Panc1 (cell line): ENCODE data around the gene FBXL22.

Experiments
- CTCF ChIP-seq: fragments of 450-650 bp; IDR thresholded peaks from 2 replicates; pipeline ENCODE4 v1.5.1; 2017; ENCODE audit warnings: mild to moderate bottlenecking
- POLR2AphosphoS5 ChIP-seq: IDR thresholded peaks from 2 replicates; pipeline ENCODE4 v1.6.1; 2012; ENCODE audit warnings: mild to moderate bottlenecking, low read depth, low read length, moderate library complexity
- REST ChIP-seq, 2 experiments: IDR thresholded peaks; 2 replicates each; pipeline ENCODE4 v1.6.1; 2011 to 2012; ENCODE audit warnings: low read depth in 2 of 2, control low read depth in 1 of 2, low read length in 1 of 2, mild to moderate bottlenecking in 1 of 2, moderate library complexity in 1 of 2; ENCODE audit not compliant: insufficient read depth in 1 of 2
- SIN3A ChIP-seq: IDR thresholded peaks from 2 replicates; pipeline ENCODE4 v1.6.1; 2012; ENCODE audit warnings: low read depth, mild to moderate bottlenecking, low read length, moderate library complexity, borderline replicate concordance; ENCODE audit not compliant: insufficient read depth
- TCF7L2 ChIP-seq: IDR thresholded peaks from 2 replicates; pipeline ENCODE4 v1.6.1; 2011; ENCODE audit warnings: mild to moderate bottlenecking, low read depth, low read length, inconsistent platforms

- TF ChIP-seq CTCF (no peak), TCF7L2 (no peak), POLR2AphosphoS5 (no peak), REST (IDR thresholded peaks at IDR 0.05; ENCODE audit: insufficient read depth in 1 of 2, low read depth in 2 of 2, low read length in 1 of 2) (no peak), SIN3A (no peak)
These were observed 37.4 kb upstream of the FBXL22 start for GRCh38 chr15:63559753-63560152.
